Left hindlimb (tissue), 1 donor: ENCODE data around the gene TPRA1.
"Not testable (repeated sequence)": the region's sequence is repeated elsewhere in the genome, so short reads cannot be mapped to it uniquely, and the experiment has no call there.

Source experiments
- DNase-seq: peaks from one replicate; pipeline ENCODE4 v3.0.0-alpha.2; 2018

The TPRA1 gene

GRCh38 chr3:127535106-127535785, 55.3 kb downstream of the TPRA1 start:
- DNase-seq, result no peak

- no peak for DNase-seq
Observed at GRCh38 chr3:127534564-127534963, 56.0 kb downstream of the TPRA1 start.

- no peak for DNase-seq
Observed at GRCh38 chr3:127534161-127534451, 56.4 kb downstream of the TPRA1 start.

GRCh38 chr3:127532561-127533203, 57.9 kb downstream of the TPRA1 start:
- no peak for DNase-seq

GRCh38 chr3:127531821-127532220, 58.7 kb downstream of the TPRA1 start:
- no peak for DNase-seq

- not testable (repeated sequence) for DNase-seq
Observed at GRCh38 chr3:127530863-127531262, 59.7 kb downstream of the TPRA1 start.

GRCh38 chr3:127529346-127530188, 61.0 kb downstream of the TPRA1 start:
- DNase-seq, result no peak

GRCh38 chr3:127525373-127525772, 65.2 kb downstream of the TPRA1 start:
- DNase-seq, result no peak

- DNase-seq, result no peak
Observed at GRCh38 chr3:127524296-127524896, 66.1 kb downstream of the TPRA1 start.
